ENCODE results near the gene DIRAS3.

DNA sequence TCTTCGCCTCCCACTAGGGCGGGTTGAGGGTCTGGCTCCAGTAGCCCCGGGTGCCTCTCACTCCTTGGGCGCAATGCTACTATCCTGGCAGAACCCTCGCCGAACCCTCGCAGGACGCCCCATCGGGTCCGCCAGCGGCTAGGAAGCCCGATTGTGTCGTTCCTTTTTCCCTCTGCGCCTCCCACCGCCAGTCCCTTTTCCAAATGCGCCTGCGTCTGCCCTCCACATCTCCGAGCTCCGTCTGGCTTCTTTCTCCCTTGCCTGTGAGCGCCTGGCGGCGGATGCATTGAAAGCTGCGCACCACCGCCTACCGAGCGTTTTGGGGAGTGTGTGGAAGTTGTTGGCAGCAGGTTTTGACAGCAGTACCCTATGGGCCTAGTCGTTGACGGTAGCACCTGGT, 1.0 kb upstream of the DIRAS3 start:
- TF ChIP-seq RAD21 (conservative IDR thresholded peaks at IDR 0.05) (peak; percentile 71), POLR2AphosphoS5 (IDR thresholded peaks at IDR 0.05) (peak; percentile 39), EP300 (conservative IDR thresholded peaks at IDR 0.05; ENCODE audit: poor library complexity, severe bottlenecking) (no peak), TAF1 (IDR thresholded peaks at IDR 0.05; ENCODE audit: low read depth) (no peak), EZH2 (IDR thresholded peaks at IDR 0.05; ENCODE audit: borderline replicate concordance, insufficient read depth, low read length, poor library complexity, severe bottlenecking) (no peak)
- TF ChIP-seq, protein P1, sequence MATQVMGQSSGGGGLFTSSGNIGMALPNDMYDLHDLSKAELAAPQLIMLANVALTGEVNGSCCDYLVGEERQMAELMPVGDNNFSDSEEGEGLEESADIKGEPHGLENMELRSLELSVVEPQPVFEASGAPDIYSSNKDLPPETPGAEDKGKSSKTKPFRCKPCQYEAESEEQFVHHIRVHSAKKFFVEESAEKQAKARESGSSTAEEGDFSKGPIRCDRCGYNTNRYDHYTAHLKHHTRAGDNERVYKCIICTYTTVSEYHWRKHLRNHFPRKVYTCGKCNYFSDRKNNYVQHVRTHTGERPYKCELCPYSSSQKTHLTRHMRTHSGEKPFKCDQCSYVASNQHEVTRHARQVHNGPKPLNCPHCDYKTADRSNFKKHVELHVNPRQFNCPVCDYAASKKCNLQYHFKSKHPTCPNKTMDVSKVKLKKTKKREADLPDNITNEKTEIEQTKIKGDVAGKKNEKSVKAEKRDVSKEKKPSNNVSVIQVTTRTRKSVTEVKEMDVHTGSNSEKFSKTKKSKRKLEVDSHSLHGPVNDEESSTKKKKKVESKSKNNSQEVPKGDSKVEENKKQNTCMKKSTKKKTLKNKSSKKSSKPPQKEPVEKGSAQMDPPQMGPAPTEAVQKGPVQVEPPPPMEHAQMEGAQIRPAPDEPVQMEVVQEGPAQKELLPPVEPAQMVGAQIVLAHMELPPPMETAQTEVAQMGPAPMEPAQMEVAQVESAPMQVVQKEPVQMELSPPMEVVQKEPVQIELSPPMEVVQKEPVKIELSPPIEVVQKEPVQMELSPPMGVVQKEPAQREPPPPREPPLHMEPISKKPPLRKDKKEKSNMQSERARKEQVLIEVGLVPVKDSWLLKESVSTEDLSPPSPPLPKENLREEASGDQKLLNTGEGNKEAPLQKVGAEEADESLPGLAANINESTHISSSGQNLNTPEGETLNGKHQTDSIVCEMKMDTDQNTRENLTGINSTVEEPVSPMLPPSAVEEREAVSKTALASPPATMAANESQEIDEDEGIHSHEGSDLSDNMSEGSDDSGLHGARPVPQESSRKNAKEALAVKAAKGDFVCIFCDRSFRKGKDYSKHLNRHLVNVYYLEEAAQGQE (IDR thresholded peaks at IDR 0.05; ENCODE audit: borderline replicate concordance), result no peak
- TF ChIP-seq, protein P2, sequence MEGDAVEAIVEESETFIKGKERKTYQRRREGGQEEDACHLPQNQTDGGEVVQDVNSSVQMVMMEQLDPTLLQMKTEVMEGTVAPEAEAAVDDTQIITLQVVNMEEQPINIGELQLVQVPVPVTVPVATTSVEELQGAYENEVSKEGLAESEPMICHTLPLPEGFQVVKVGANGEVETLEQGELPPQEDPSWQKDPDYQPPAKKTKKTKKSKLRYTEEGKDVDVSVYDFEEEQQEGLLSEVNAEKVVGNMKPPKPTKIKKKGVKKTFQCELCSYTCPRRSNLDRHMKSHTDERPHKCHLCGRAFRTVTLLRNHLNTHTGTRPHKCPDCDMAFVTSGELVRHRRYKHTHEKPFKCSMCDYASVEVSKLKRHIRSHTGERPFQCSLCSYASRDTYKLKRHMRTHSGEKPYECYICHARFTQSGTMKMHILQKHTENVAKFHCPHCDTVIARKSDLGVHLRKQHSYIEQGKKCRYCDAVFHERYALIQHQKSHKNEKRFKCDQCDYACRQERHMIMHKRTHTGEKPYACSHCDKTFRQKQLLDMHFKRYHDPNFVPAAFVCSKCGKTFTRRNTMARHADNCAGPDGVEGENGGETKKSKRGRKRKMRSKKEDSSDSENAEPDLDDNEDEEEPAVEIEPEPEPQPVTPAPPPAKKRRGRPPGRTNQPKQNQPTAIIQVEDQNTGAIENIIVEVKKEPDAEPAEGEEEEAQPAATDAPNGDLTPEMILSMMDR (IDR thresholded peaks at IDR 0.05; ENCODE audit: poor library complexity, severe bottlenecking), result peak; percentile 65
